GM12864 (cell line): Measurements from ENCODE around the gene NAA10.

Source experiments
- DNase-seq: peaks from one replicate; pipeline ENCODE4 v3.0.0-alpha.2; 2011; ENCODE audit warnings: low read depth
- H3K4me3 ChIP-seq: 2 replicates; pipeline ENCODE4 v1.5.1; 2011; ENCODE audit warnings: mild to moderate bottlenecking, low read depth, low read length, control low read depth
- CTCF ChIP-seq: IDR thresholded peaks from 2 replicates; pipeline ENCODE4 v1.5.1; 2011; ENCODE audit warnings: low read depth, mild to moderate bottlenecking, moderate library complexity, low read length, control low read depth, inconsistent platforms; ENCODE audit errors: missing control alignments

NAA10 gene

GRCh38 chrX:153913701-153914100, 21.1 kb downstream of the NAA10 start:
- no peak for TF ChIP-seq CTCF
- DNase-seq: no peak
- no peak overlapping the region for H3K4me3 ChIP-seq

GRCh38 chrX:153913211-153913610, 21.6 kb downstream of the NAA10 start:
- TF ChIP-seq CTCF: no peak
- DNase-seq: no peak

GRCh38 chrX:153911798-153912197, 23.0 kb downstream of the NAA10 start:
- no peak for DNase-seq
- no peak overlapping the region for H3K4me3 ChIP-seq
- no peak for TF ChIP-seq CTCF

More at GRCh38 chrX:153913211-153913610, 21.6 kb downstream of the NAA10 start:
- H3K4me3 ChIP-seq: no peak overlapping the region

- TF ChIP-seq CTCF: no peak
- no peak for DNase-seq
- H3K4me3 ChIP-seq: no peak overlapping the region
Measured at GRCh38 chrX:153910446-153910845, 24.4 kb downstream of the NAA10 start.

- DNase-seq: no peak
- no peak for TF ChIP-seq CTCF
- H3K4me3 ChIP-seq: no peak overlapping the region
Measured at GRCh38 chrX:153909980-153910360, 24.9 kb downstream of the NAA10 start.

- no peak for DNase-seq
- no peak overlapping the region for H3K4me3 ChIP-seq
- TF ChIP-seq CTCF: no peak
Measured at GRCh38 chrX:153909024-153909979, 25.5 kb downstream of the NAA10 start.
